Colonic mucosa (tissue), 4 donors: ENCODE data around the gene DENND1A. TPM values are rescaled to one million over a fixed set of nuclear protein-coding genes. Genes with fewer than 3 reads are reported as not detected.
"Not testable (repeated sequence)": the region's sequence is repeated elsewhere in the genome, so short reads cannot be mapped to it uniquely, and the experiment has no call there.

Experiments
- DNase-seq: peaks from one replicate; pipeline ENCODE4 v3.0.0-alpha.2; 2020
- H3K27ac ChIP-seq: fragments of 200-600 bp; one replicate; pipeline ENCODE4 v1.8.0; 2021
- H3K27me3 ChIP-seq: fragments of 200-600 bp; one replicate; pipeline ENCODE4 v1.8.0; 2021
- H3K36me3 ChIP-seq: fragments of 200-600 bp; one replicate; pipeline ENCODE4 v1.8.0; 2021
- H3K4me1 ChIP-seq: fragments of 200-600 bp; one replicate; pipeline ENCODE4 v1.8.0; 2021; ENCODE audit warnings: mild to moderate bottlenecking
- H3K4me3 ChIP-seq: fragments of 200-600 bp; one replicate; pipeline ENCODE4 v1.8.0; 2021
- H3K9ac ChIP-seq, 2 donors: one replicate each; pipeline ENCODE4 v1.7.0; 2013; ENCODE audit warnings: control low read depth in 2 of 2, low read depth in 2 of 2, low read length in 2 of 2
- H3K9me3 ChIP-seq: fragments of 200-600 bp; one replicate; pipeline ENCODE4 v1.8.0; 2021
- intact Hi-C: fragments of 100-400 bp; cut with DNase I; formaldehyde crosslinking; loops from one replicate; pipeline ENCODE4 v1.14.1; 2022
- total RNA-seq, 2 donors: library from RNA; stranded (reverse); fragmentation: NEBNext Ultra II Directional in 1 of 2; extraction: Animal tissue kit (Norgen Biotek cat#: 25700) in 1 of 2; gene quantifications; one replicate each; pipeline ENCODE4 v1.2.1, GENCODE V29; 2021
- TF ChIP-seq, protein P1 (sequence below): fragments of 200-600 bp; IDR thresholded peaks from one replicate; pipeline ENCODE4 v1.8.0; 2022; ENCODE audit warnings: antibody characterized with exemption, mild to moderate bottlenecking
- donor health status: healthy.
- donor health status: DM: no; HTN: no; CAD: no.
- donor health status: DM: no; HTN: no; CAD: no.

DENND1A gene
- total RNA-seq, 2 donors from 2014 or later: 34.3 to 39.9 TPM

DNA sequence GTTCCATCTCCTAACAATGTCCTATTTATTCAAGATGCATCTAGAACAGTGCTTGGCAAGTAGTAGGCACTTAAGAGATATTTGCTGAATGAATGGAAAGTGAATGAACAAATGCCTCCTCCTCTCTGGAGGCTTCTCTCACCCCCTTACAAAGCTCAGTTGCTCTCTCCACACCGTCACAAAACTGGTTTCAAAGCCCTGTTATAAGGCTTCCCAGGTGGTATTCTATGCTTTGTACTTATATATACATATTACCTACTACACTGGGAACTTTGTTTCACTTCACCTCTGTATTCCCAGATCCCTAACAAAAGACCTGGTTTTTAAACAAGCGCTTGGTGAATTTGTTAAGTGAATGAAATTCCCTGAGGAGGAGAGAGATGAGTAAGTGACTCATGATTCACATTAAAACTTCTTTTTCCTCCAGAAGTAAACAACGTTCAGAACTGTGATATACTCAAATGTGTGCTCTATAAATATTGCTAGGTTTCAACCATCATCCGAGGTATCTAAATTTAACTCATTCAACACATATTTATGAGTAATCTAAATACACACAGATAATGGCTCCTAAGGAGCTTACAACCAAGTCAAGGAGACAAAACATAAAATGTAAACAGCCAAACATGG, 36.0 kb downstream of the DENND1A start:
- no peaks in the 10 kb centered on the region for H3K9me3 ChIP-seq
- DNase-seq: no peak
- no peaks in the 10 kb centered on the region for H3K27me3 ChIP-seq
- no peaks in the 10 kb centered on the region for H3K36me3 ChIP-seq
- no peak overlapping the region for H3K4me3 ChIP-seq
- H3K27ac ChIP-seq: no peak overlapping the region
- TF ChIP-seq, protein P1, sequence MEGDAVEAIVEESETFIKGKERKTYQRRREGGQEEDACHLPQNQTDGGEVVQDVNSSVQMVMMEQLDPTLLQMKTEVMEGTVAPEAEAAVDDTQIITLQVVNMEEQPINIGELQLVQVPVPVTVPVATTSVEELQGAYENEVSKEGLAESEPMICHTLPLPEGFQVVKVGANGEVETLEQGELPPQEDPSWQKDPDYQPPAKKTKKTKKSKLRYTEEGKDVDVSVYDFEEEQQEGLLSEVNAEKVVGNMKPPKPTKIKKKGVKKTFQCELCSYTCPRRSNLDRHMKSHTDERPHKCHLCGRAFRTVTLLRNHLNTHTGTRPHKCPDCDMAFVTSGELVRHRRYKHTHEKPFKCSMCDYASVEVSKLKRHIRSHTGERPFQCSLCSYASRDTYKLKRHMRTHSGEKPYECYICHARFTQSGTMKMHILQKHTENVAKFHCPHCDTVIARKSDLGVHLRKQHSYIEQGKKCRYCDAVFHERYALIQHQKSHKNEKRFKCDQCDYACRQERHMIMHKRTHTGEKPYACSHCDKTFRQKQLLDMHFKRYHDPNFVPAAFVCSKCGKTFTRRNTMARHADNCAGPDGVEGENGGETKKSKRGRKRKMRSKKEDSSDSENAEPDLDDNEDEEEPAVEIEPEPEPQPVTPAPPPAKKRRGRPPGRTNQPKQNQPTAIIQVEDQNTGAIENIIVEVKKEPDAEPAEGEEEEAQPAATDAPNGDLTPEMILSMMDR: no peak
- H3K4me1 ChIP-seq: no peaks in the 10 kb centered on the region
- no peak overlapping the region for H3K9ac ChIP-seq
- intact Hi-C loops: no loop called here

DNA sequence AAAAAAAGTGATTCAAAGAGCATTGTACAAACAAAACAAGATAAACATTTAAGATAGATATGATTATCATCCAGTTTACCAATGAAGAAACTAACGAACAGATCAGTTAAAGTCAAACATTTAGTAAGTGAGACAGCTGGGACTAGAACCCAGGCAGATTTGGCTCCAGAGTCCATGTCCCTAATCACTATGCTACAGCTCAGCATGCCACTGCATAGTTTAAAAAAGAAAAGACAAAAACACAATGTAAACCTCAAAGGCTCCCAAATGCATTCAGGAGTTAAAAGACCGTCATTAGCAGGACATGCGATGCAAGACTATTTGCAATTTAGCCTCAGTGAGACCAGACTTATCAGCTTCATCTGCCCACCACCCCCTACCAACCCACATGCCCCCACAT, 36.8 kb downstream of the DENND1A start:
- TF ChIP-seq, protein P1: no peak
- H3K27me3 ChIP-seq: no peaks in the 10 kb centered on the region
- no peaks in the 10 kb centered on the region for H3K36me3 ChIP-seq
- no peak for DNase-seq
- H3K4me3 ChIP-seq: no peak overlapping the region
- intact Hi-C loops: no loop called here
- H3K27ac ChIP-seq: no peak overlapping the region
- H3K9ac ChIP-seq: no peak overlapping the region
- no peaks in the 10 kb centered on the region for H3K4me1 ChIP-seq
- no peaks in the 10 kb centered on the region for H3K9me3 ChIP-seq

DNA sequence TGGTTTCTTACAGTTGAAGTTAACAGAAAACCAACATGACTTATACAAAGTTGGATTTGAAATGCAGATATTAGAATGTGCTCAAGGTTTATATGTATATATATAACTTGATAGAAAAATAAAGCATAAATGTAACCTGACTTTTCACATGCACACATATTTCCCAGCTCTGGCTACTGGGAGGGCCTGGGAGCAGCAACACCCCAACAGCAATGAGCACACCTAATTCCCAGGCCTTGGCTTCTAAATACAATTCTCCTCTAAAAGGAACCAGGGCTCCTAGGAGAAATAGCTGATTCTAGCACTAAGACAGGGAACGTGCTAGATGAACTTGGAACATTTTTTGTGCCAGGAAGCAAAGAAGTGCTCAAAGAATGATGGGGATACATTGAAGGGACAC, 42.1 kb downstream of the DENND1A start:
- H3K4me3 ChIP-seq: no peak overlapping the region
- TF ChIP-seq, protein P1: no peak
- no peak overlapping the region for H3K27ac ChIP-seq
- H3K36me3 ChIP-seq: no peaks in the 10 kb centered on the region
- H3K27me3 ChIP-seq: no peaks in the 10 kb centered on the region
- H3K9me3 ChIP-seq: no peaks in the 10 kb centered on the region
- no peak overlapping the region for H3K9ac ChIP-seq
- intact Hi-C loops: no loop called here
- DNase-seq: no peak
- H3K4me1 ChIP-seq: no peaks in the 10 kb centered on the region

DNA sequence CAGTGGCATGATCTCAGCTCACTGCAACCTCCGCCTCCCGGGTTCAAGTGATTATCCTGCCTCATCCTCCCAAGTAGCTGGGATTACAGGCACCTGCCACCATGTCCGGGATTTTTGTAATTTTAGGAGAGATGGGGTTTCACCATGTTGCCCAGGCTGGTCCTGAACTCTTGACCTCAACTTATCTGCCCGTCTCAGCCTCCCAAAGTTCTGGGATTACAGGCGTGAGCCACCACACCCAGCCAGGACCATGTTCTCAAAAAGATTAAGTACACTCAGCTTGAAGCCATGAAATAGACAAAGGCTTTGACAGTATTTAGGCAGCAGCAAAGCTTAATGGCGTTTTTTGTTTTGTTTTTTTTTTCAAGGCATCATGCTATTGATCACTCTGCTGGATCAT, 44.1 kb downstream of the DENND1A start:
- H3K4me3 ChIP-seq, H3K4me1 ChIP-seq, intact Hi-C loops, H3K9me3 ChIP-seq, DNase-seq, H3K27ac ChIP-seq, H3K36me3 ChIP-seq, H3K9ac ChIP-seq, H3K27me3 ChIP-seq: not testable (repeated sequence)

DNA sequence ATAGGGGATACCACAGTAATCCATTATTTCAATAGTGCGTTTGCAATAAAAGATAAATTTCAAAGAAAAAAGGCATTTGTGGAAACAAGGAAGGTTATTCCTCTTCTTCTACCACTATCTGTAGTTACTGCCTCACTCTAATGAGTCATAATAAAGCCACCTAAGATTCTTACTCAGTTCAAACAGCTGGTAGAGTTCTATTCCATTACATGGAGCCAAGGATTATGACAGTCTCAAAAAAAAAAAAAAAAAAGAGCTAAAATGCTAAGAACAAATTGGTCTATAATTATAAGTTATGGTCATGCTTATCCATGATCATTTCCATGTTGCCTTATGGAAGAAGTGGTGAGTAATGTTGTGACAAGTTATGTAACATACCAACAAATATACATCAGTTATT, 46.3 kb downstream of the DENND1A start:
- Histone ChIP-seq H3K27me3 (no peaks in the 10 kb centered on the region), H3K36me3 (no peaks in the 10 kb centered on the region), H3K4me1 (no peaks in the 10 kb centered on the region), H3K9ac (no peak overlapping the region), H3K27ac (no peak overlapping the region), H3K9me3 (no peaks in the 10 kb centered on the region), H3K4me3 (no peak overlapping the region)
- intact Hi-C loops: no loop called here
- DNase-seq: no peak
- TF ChIP-seq, protein P1: no peak

DNA sequence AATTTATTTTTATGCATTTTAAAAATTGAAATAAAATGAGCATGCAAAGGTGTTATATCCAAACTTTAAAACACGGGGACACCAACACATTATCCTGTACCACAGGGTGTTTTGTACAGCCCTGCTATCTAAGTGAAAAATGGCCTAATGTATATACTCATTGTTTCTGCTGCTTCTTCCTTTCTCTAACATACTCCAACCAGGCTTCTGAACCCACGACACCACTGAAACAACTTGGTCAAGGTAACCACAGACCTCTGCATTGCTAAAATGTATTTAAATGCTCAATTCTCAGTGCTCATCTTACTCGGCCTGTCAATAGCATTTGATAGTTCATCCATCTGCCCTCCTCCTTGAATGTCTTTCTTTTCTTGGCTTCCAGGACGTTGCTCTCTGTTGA, 48.3 kb downstream of the DENND1A start:
- Histone ChIP-seq H3K27ac (no peak overlapping the region), H3K27me3 (no peaks in the 10 kb centered on the region), H3K36me3 (no peaks in the 10 kb centered on the region), H3K9ac (no peak overlapping the region), H3K4me3 (no peak overlapping the region), H3K9me3 (no peaks in the 10 kb centered on the region), H3K4me1 (no peaks in the 10 kb centered on the region)
- TF ChIP-seq, protein P1: no peak
- intact Hi-C loops: no loop called here
- DNase-seq: no peak
